Heart right ventricle (tissue), 16 donors: ENCODE measurements around the gene RADIL. TPM values are rescaled to one million over a fixed set of nuclear protein-coding genes. Genes with fewer than 3 reads are reported as not detected.

Source experiments
- ATAC-seq, 8 donors: fragments of 200-7000 bp; cut with Tn5 transposase; one replicate each; pipeline ENCODE4 v1.9.1; 2020; ENCODE audit warnings: mild to moderate bottlenecking in 8 of 8, moderate library complexity in 8 of 8, moderate number of reproducible peaks in 1 of 8
- DNase-seq, 2 donors: peaks; one replicate each; pipeline ENCODE4 v3.0.0-alpha.2; 2020
- H3K27ac ChIP-seq, 10 donors: fragments of 200-600 bp; sonication (generic) in 2 of 10; one replicate each; pipeline versions ENCODE4 v1.5.0 to v1.8.0; 2020 to 2022; ENCODE audit warnings: mild to moderate bottlenecking in 3 of 10
- H3K27me3 ChIP-seq, 7 donors: fragments of 200-600 bp; one replicate each; pipeline ENCODE4 v1.8.0; 2021 to 2022; ENCODE audit warnings: mild to moderate bottlenecking in 2 of 7
- H3K36me3 ChIP-seq, 9 donors: fragments of 200-600 bp; sonication (generic) in 1 of 9; one replicate each; pipeline versions ENCODE4 v1.5.0 to v1.8.0; 2020 to 2022; ENCODE audit warnings: mild to moderate bottlenecking in 2 of 9
- H3K4me1 ChIP-seq, 9 donors: fragments of 200-600 bp; sonication (generic) in 1 of 9; one replicate each; pipeline versions ENCODE4 v1.5.0 to v1.8.0; 2020 to 2022; ENCODE audit warnings: mild to moderate bottlenecking in 4 of 9
- H3K4me3 ChIP-seq, 10 donors: fragments of 200-600 bp; sonication (generic) in 2 of 10; one replicate each; pipeline versions ENCODE4 v1.5.0 to v1.8.0; 2020 to 2022; ENCODE audit warnings: mild to moderate bottlenecking in 7 of 10, moderate library complexity in 2 of 10
- H3K9me3 ChIP-seq, 11 donors: fragments of 200-600 bp in 10 of 11; sonication (generic) in 2 of 11; one replicate each; pipeline versions ENCODE4 v1.5.0 to v1.8.0; 2013 to 2022; ENCODE audit warnings: mild to moderate bottlenecking in 2 of 11, control low read depth in 1 of 11, moderate library complexity in 1 of 11
- CTCF ChIP-seq, 9 donors: fragments of 200-600 bp; sonication (generic) in 2 of 9; IDR thresholded peaks; one replicate each; pipeline versions ENCODE4 v1.5.0 to v1.8.0; 2021 to 2022; ENCODE audit warnings: antibody characterized with exemption in 9 of 9, mild to moderate bottlenecking in 5 of 9, moderate library complexity in 1 of 9
- WGBS, 2 donors: extraction: QIAGEN DNeasy Blood & Tissue Kit; methylation state at CpG; one replicate each; pipeline ENCODE4 v1.1.7; 2013; ENCODE audit warnings: inconsistent platforms in 1 of 2; 5-methylcytosine and 5-hydroxymethylcytosine counted together
- intact Hi-C, 10 donors: fragments of 100-400 bp; cut with DNase I; formaldehyde crosslinking; loops; one replicate each; pipeline versions ENCODE4 v1.11.1 to v1.14.2; 2022
- polyA plus RNA-seq, 2 donors: library from polyadenylated mRNA; stranded (reverse); fragments of 200-250 nt; gene quantifications; one replicate each; pipeline ENCODE4 v1.2.3, GENCODE V29; 2013
- total RNA-seq, 10 donors: library from RNA; stranded (reverse); fragmentation: NEBNext Ultra II Directional in 3 of 10; extraction: Animal tissue kit (Norgen Biotek cat#: 25700) in 3 of 10; gene quantifications; one replicate each; pipeline versions ENCODE4 v1.2.1 to v1.2.4, GENCODE V29; 2021 to 2023
- donor health status: Arrhythmogenic right ventricular cardiomyopathy.
- donor health status: ischemic (EF 13 %, LVEDD 7.1; RV severe dilation, severe dysfunction).
- donor health status: healthy with polysubstance abuse.
- donor health status: DM: no; HTN: yes; CAD: no.
- donor health status: DM: no; HTN: no; CAD: no.
- donor health status: ischemic (EF 25% LVEDD 6.9; RV normal size, moderate dysfunction).
- donor health status: ischemic (EF 25% LVEDD 5.7; RV mildly dilated, moderate dysfunction).
- donor health status: healthy.
- donor health status: DM: yes; HTN: yes; CAD: no.
- donor health status: Ischemic cardiomyopathy.
- donor health status: ischemic (EF 35%, LVEDD 5.7; RV mildly dilated, moderate dysfunction).
- donor health status: nonischemic (EF 11% LVEDD 7.7; RV severe dilation, severe dysfunction).
- donor health status: DM: yes; HTN: yes; CAD: no.
- donor health status: PGD.
- donor health status: ischemic (EF 29% LVEDD 5.4; RV normal size, mild dysfunction).
- donor health status: nonischemic (EF 23%, LVEDD 6.1; RV moderate dilation, normal function).

The RADIL gene
- total and polyA plus RNA-seq, 12 donors: 1.2 to 6.6 (median 3.8) TPM

GRCh38 chr7:4758111-4758510 lies 125.4 kb downstream of the RADIL start:
- no peak overlapping the region for H3K27ac ChIP-seq
- intact Hi-C loops: loop anchor here in 2 of 10 donors (10.0 kb wide), 1 partner anchor 143 kb away; no protein-coding TSS in a partner anchor
- peaks cover 0 to 12% (median 9%) of the 10 kb centered on the region in 9 donors for H3K4me1 ChIP-seq
- DNase-seq (no peak), ATAC-seq (no peak)
- 93 to 95% methylated on average over 19 of the region's 19 CpGs for WGBS, 2 donors
- H3K9me3 ChIP-seq: no peaks in the 10 kb centered on the region
- peaks cover 0 to 93% (median 76%) of the 10 kb centered on the region in 9 donors for H3K36me3 ChIP-seq
- no peak overlapping the region for H3K4me3 ChIP-seq
- TF ChIP-seq CTCF (IDR thresholded peaks at IDR 0.05): no peak
- no peaks in the 10 kb centered on the region for H3K27me3 ChIP-seq

GRCh38 chr7:4755045-4755444 lies 128.5 kb downstream of the RADIL start:
- no peak for DNase-seq
- H3K36me3 ChIP-seq: peaks cover 0 to 79% (median 45%) of the 10 kb centered on the region in 9 donors
- H3K27me3 ChIP-seq: no peaks in the 10 kb centered on the region
- peaks cover 0 to 12% (median 11%) of the 10 kb centered on the region in 9 donors for H3K4me1 ChIP-seq
- H3K27ac ChIP-seq: no peak overlapping the region
- TF ChIP-seq CTCF (IDR thresholded peaks at IDR 0.05): no peak
- ATAC-seq: no peak
- WGBS, 2 donors: 93 to 96% methylated on average over 24 of the region's 24 CpGs
- intact Hi-C loops: loop anchor here in 4 of 10 donors (2.0 to 10.0 kb wide), 3 partner anchors 72 to 140 kb away; partner anchors contain the start of gene FOXK1 (in 2 of the 4)
- no peak overlapping the region for H3K4me3 ChIP-seq
- no peaks in the 10 kb centered on the region for H3K9me3 ChIP-seq

GRCh38 chr7:4754433-4755010 lies 129.0 kb downstream of the RADIL start:
- Histone ChIP-seq H3K4me3 (no peak overlapping the region), H3K27me3 (no peaks in the 10 kb centered on the region), H3K4me1 (peaks cover 0 to 14% (median 11%) of the 10 kb centered on the region in 9 donors), H3K9me3 (no peaks in the 10 kb centered on the region), H3K27ac (no peak overlapping the region), H3K36me3 (peaks cover 0 to 73% (median 41%) of the 10 kb centered on the region in 9 donors)
- intact Hi-C loops: loop anchor here in 8 of 10 donors (1.0 to 10.0 kb wide), 6 partner anchors 72 to 143 kb away; partner anchors contain the start of gene FOXK1 (in 4 of the 8)
- no peak for TF ChIP-seq CTCF (IDR thresholded peaks at IDR 0.05)
- peak in 2 of 8 donors; percentile 14 to 25 for ATAC-seq
- WGBS, 2 donors: 92 to 94% methylated on average over 36 of the region's 36 CpGs
- no peak for DNase-seq

GRCh38 chr7:4753598-4754432 lies 129.7 kb downstream of the RADIL start:
- ATAC-seq: peak; percentile 78 to 89 (median 84)
- Histone ChIP-seq H3K27me3 (no peaks in the 10 kb centered on the region), H3K27ac (no peak overlapping the region), H3K36me3 (peaks cover 0 to 69% (median 37%) of the 10 kb centered on the region in 9 donors), H3K9me3 (no peaks in the 10 kb centered on the region), H3K4me3 (no peak overlapping the region), H3K4me1 (peaks cover 0 to 21% (median 16%) of the 10 kb centered on the region in 9 donors)
- intact Hi-C loops: loop anchor here in 8 of 10 donors (1.0 to 10.0 kb wide), 6 partner anchors 71 to 143 kb away; partner anchors contain the start of gene FOXK1 (in 5 of the 8)
- 50 to 53% methylated on average over 31 of the region's 31 CpGs for WGBS, 2 donors
- DNase-seq: peak; percentile 76 to 84
- peak; percentile 68 to 91 (median 87) for TF ChIP-seq CTCF (IDR thresholded peaks at IDR 0.05)
